Activated CD8-positive, alpha-beta memory T cell treated with anti-CD3 and anti-CD28 coated beads, Interleukin-2, amount 50 U/mL, for 24 hours (primary cell): ENCODE data around the gene TRPV4.
A peak's percentile ranks its signal among the peaks of the same experiment; 100 is the strongest.
"Not testable (repeated sequence)": the region's sequence is repeated elsewhere in the genome, so short reads cannot be mapped to it uniquely, and the experiment has no call there.

Source experiments
- DNase-seq: peaks from one replicate; pipeline ENCODE4 v3.0.0-alpha.2; 2020; ENCODE audit errors: extremely low read depth

Gene TRPV4

DNA sequence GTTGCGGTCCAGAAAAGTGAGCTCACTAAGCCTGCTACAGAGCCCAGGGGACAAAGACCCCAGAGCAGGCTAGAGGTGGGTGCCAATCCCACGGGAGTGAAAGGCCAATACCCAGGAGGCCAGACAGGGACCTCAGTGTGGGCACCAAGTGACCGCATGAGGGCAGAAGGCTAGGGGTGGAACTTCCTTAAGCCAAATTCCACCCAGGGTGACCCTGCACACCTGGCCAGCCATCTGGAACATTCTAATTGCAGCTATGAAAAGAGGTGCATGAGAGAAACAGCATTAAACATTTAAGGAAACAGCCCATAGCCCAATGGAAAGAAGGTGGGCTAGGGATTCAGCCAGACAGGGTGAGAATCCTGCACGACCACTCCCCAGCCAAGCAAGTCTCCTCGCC lies 27.8 kb upstream of the TRPV4 start:
- DNase-seq, result no peak

DNA sequence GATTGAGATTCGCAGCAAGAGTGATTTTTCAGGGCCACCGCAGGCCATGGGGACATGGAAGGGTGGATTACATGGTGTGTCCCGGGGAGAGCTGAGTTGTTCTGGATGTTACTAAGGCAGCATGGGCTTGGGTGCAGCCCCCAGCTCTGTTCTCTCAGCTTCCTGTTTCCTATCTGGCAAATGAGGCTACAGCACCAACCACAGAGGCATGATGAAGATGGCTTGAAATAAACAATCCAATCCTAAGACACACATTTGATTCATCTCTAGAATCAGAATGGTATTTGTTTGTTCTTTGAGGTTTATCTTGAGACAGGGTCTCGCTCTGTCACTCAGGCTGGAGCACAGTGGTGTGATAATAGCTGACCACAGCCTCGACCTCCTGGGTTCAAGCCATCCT lies 25.6 kb upstream of the TRPV4 start:
- DNase-seq, result no peak

- no peak for DNase-seq
Observed at GRCh38 chr12:109857715-109858114, 24.5 kb upstream of the TRPV4 start.

GRCh38 chr12:109855377-109855776 lies 22.2 kb upstream of the TRPV4 start:
- no peak for DNase-seq

GRCh38 chr12:109850518-109850917 lies 17.3 kb upstream of the TRPV4 start:
- DNase-seq, result not testable (repeated sequence)

- no peak for DNase-seq
Observed at GRCh38 chr12:109847142-109847735, 14.0 kb upstream of the TRPV4 start.

DNA sequence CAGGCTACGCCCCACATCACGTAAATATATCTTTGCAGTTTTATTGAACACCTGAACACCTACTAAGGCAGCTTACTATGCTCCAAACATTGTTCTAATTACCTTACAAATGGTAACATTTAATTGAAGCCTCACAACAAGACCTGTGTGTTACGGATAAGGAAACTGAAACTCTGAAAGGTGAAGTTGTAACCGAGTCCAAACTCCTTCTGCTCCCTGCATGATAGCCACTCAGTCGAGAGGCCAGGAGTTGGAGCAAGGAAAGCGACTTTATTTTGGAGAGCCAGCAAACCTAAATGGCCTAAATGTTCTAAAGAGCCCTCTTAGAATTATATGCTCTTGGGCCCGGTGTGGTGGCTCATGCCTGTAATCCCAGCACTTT lies 12.6 kb upstream of the TRPV4 start:
- DNase-seq, result no peak

- DNase-seq, result peak; percentile 73
Observed at GRCh38 chr12:109844983-109845823, 12.0 kb upstream of the TRPV4 start.

GRCh38 chr12:109844091-109844490 lies 10.9 kb upstream of the TRPV4 start:
- DNase-seq, result no peak

DNA sequence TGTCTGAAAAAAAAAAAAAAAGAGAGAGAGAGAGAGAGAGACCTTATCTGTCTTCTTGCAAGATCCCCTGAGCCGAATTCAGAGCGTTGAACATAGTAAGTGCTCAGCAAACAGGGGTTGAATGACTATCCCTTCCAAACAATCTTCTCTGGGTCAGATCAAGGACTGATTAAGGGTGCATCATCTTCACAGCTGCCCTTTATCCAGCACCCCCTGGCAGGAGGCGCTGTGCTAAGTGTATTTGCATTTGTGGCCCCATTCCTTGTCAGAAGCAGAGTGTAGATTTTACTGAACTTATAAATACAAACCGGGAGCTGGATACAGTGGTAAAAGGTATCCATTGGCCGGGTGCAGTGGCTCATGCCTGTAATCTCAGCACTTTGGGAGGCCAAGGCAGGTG lies 8.8 kb upstream of the TRPV4 start:
- DNase-seq, result no peak

DNA sequence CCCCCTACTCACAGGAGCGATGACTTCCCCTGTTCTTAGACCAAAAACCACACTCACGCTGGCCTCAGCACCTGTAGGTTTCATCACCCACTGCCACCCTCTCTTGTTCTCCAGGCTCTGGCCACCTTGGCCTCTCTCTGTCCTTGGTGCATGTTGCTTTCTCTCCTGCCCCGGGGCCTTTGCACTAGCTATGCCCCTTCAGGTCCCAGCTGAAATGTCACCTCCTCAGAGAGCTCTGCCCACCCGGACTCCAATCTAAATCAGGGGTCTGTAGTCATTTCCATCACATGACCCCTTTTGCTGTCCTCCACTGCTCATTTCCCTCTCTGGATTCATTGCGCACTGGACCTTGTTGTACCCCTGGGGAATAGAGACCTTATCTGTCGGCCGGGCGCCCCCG lies 8.2 kb upstream of the TRPV4 start:
- no peak for DNase-seq

GRCh38 chr12:109840305-109841074 lies 7.3 kb upstream of the TRPV4 start:
- no peak for DNase-seq

DNA sequence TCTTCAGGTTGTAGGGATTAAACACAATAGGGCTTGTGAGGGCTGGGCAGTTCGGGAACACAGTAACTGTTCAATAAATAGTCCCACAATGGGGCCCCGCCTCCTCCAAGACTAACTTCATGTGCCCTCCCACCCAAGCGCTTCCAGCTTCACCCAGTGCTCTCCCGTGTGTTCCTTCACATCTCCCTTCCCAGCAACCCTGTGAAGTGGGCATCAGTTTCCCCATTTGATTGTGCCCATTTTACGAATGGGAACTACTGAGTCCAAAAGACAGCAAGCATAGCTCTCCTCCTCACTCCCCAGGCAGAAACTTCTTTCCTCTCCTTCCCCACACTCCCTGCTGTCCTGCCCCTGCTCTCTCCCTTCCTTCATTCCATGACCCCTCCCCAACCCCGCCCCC lies 6.2 kb upstream of the TRPV4 start:
- no peak for DNase-seq

DNA sequence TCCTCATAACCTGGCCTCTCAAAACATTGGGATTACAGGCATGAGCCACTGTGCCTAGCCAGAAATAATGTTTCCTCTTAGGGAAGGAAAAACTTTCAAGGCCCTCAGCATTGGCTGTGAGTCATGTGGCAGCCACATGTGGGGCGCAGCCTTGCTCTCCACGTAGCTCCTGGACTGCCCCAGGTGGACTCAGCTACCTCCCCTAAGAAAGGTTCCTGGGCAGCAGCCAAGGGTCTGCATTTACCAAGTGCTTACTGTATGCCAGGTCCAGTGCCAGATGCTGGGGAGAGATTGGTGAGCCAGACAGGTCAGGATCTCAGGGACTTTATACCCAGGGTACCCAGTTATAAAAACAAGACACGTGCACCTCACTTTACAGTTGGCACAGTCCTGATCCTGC lies 3.7 kb upstream of the TRPV4 start:
- DNase-seq, result no peak

GRCh38 chr12:109835827-109836226 lies 2.6 kb upstream of the TRPV4 start:
- no peak for DNase-seq

DNA sequence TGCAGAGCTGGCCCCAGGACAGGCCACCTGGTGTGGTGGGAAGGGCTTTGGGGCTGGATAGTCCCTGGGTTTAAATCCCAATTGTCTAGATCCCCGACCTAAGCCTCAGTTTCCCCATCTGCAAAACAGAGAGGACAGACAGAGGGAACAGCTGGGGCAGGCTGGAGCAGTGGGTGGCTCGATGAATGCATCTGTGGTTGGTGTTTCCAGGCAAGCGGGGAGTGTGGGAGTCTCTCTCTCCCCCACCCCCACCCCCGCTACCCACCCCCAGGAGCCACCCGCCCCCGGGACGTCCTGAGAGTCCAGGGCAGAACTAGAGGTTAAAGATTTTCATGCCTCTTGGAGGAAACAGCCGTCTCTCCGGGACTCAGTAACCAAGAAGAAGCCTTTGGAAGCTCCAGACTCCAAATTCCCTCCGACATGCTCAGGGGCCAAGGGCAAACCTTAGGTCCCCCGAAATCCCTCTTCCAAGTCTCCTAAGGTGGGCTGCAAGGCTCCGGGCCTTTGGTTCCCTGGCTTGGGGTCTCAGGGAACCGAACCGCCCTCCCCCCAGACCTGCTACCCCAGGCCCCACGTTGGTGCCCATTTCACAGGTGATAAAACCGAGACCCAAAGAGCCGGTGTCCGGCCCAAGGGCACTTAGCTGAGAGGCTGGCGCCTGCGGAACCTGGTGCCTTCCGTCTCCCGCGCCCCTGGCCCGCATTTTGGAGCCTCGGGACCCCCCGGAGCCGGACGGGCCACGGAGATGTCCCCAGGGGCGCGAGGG lies 474 bp downstream of the TRPV4 start:
- DNase-seq, result no peak

- DNase-seq, result no peak
Observed at GRCh38 chr12:109831929-109832328, 1.3 kb downstream of the TRPV4 start.

DNA sequence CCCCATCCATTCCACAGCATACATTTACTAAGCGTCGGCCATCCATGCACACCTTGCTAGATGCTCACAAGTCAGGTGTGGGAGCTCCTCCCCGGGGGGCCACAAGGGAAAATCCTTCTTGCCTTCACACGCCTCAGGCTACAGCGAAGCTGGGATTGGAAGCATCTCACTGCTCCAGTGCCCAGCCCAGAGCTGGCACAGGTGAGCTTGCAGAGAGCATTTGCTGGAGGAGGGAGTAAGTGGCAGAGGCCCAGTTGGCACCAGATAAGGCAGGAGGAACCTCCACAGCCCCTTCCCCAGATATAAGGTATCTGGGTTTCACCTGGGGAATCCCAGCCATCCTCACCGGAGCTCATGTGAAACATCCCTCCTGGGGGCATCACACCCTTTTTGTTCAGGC lies 1.8 kb downstream of the TRPV4 start:
- DNase-seq, result no peak

GRCh38 chr12:109830718-109831117 lies 2.5 kb downstream of the TRPV4 start:
- no peak for DNase-seq

- no peak for DNase-seq
Observed at GRCh38 chr12:109830267-109830666, 2.9 kb downstream of the TRPV4 start.

DNA sequence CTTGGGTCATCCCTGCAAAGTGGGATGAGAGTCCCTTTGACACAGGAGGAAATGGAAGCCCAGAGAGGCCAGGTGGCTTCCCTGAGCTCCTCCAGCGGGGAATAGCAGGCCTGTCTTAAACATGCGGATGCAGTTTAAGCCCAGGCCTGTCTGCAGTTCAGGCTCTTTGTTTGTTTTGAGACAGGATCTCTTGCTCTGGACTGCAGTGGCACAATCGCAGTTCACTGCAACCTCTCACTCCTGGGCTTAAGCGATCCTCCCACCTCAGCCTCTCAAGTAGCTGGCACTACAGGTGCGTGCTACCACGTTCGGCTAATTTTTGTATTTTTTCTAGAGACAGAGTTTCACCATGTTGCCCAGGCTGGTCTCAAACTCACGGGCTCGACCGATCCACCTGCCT lies 3.5 kb downstream of the TRPV4 start:
- no peak for DNase-seq
